Measurements from ENCODE around the gene ATP2B2. TPM values are rescaled to one million over a fixed set of nuclear protein-coding genes. Genes with fewer than 3 reads are reported as not detected.

The ATP2B2 gene
- total RNA-seq, 4 donors from 2014 or later, result 0.29 to 9.5 (median 4.4) TPM

GRCh38 chr3:10367506-10367905 is 137.9 kb downstream of the ATP2B2 start:
- no peak for DNase-seq
- intact Hi-C loops (cut with DNase I; ENCODE audit: low total_unique reads), result no loop called here
- no peaks in the 10 kb centered on the region for H3K36me3 ChIP-seq
- no peaks in the 10 kb centered on the region for H3K27me3 ChIP-seq
- no peak for TF ChIP-seq POLR2A (IDR thresholded peaks at IDR 0.05)
- TF ChIP-seq CTCF (IDR thresholded peaks at IDR 0.05), result no peak
- H3K4me1 ChIP-seq, result no peaks in the 10 kb centered on the region
- no peak overlapping the region for H3K27ac ChIP-seq
- H3K4me3 ChIP-seq, result no peak overlapping the region
- no peaks in the 10 kb centered on the region for H3K9me3 ChIP-seq

GRCh38 chr3:10366651-10367101 is 138.7 kb downstream of the ATP2B2 start:
- no peaks in the 10 kb centered on the region for H3K9me3 ChIP-seq
- no peak for TF ChIP-seq CTCF (IDR thresholded peaks at IDR 0.05)
- TF ChIP-seq POLR2A (IDR thresholded peaks at IDR 0.05), result no peak
- no peaks in the 10 kb centered on the region for H3K27me3 ChIP-seq
- H3K27ac ChIP-seq, result no peak overlapping the region
- no peak for DNase-seq
- no peaks in the 10 kb centered on the region for H3K4me1 ChIP-seq
- H3K36me3 ChIP-seq, result no peaks in the 10 kb centered on the region
- no peak overlapping the region for H3K4me3 ChIP-seq
- intact Hi-C loops (cut with DNase I; ENCODE audit: low total_unique reads), result no loop called here

- Histone ChIP-seq H3K27me3 (no peaks in the 10 kb centered on the region), H3K9me3 (no peaks in the 10 kb centered on the region), H3K4me3 (no peak overlapping the region), H3K4me1 (no peaks in the 10 kb centered on the region), H3K36me3 (no peaks in the 10 kb centered on the region), H3K27ac (no peak overlapping the region)
- no peak for TF ChIP-seq CTCF (IDR thresholded peaks at IDR 0.05)
- TF ChIP-seq POLR2A (IDR thresholded peaks at IDR 0.05), result no peak
- DNase-seq, result no peak
- intact Hi-C loops (cut with DNase I; ENCODE audit: low total_unique reads), result no loop called here
These were observed 139.6 kb downstream of the ATP2B2 start for GRCh38 chr3:10365791-10366190.

GRCh38 chr3:10365316-10365715 is 140.1 kb downstream of the ATP2B2 start:
- no peak for TF ChIP-seq CTCF (IDR thresholded peaks at IDR 0.05)
- TF ChIP-seq POLR2A (IDR thresholded peaks at IDR 0.05), result no peak

GRCh38 chr3:10364806-10365205 is 140.6 kb downstream of the ATP2B2 start:
- H3K9me3 ChIP-seq, result no peaks in the 10 kb centered on the region
- TF ChIP-seq POLR2A (IDR thresholded peaks at IDR 0.05), result no peak
- TF ChIP-seq CTCF (IDR thresholded peaks at IDR 0.05), result no peak
- H3K36me3 ChIP-seq, result no peaks in the 10 kb centered on the region
- no peaks in the 10 kb centered on the region for H3K27me3 ChIP-seq
- H3K4me3 ChIP-seq, result no peak overlapping the region
- DNase-seq, result no peak
- H3K4me1 ChIP-seq, result no peaks in the 10 kb centered on the region
- intact Hi-C loops (cut with DNase I; ENCODE audit: low total_unique reads), result no loop called here
- H3K27ac ChIP-seq, result no peak overlapping the region

More at GRCh38 chr3:10365316-10365715, 140.1 kb downstream of the ATP2B2 start:
- no peak overlapping the region for H3K27ac ChIP-seq
- no peaks in the 10 kb centered on the region for H3K27me3 ChIP-seq
- intact Hi-C loops (cut with DNase I; ENCODE audit: low total_unique reads), result no loop called here
- DNase-seq, result no peak
- no peaks in the 10 kb centered on the region for H3K36me3 ChIP-seq
- H3K4me1 ChIP-seq, result no peaks in the 10 kb centered on the region
- no peaks in the 10 kb centered on the region for H3K9me3 ChIP-seq
- H3K4me3 ChIP-seq, result no peak overlapping the region

Data from uterus (tissue), 4 donors.